ENCODE measurements around the gene CDC6. TPM values are rescaled to one million over a fixed set of nuclear protein-coding genes. Genes with fewer than 3 reads are reported as not detected.
"Not testable (repeated sequence)": the region's sequence is repeated elsewhere in the genome, so short reads cannot be mapped to it uniquely, and the experiment has no call there.

The CDC6 gene
- total RNA-seq, 1 donor from 2014 or later = 1.9 TPM

DNA sequence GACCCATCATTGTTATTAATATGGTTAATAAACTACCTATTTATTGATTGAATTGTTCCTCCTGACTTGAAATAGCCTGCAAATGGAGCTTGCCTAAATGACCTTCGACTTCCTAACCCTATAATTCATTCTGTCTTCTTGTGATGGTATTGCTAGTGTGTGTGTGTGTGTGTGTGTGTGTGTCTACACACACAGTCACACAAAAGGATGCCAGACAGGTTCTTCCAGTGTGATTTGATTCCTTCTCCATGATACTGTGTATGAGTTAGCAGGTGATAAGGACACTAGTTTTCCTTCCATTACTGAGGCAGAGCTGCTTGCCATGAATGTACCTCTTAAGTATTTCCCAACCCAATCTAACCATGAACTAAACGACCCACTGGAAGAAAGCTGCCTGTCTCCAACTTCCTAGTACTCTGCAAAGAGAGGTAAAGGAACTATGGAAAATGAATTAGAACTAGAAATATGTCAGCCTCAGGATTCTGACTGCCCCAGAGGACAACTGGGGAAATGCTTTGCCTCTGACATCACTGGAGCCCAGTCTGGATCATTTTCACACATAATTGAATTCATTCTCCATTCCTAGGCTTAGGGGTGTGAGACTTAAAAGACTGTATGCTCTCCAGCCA lies 3.5 kb upstream of the CDC6 start:
- ATAC-seq = no peak
- DNase-seq (ENCODE audit: missing footprints) = no peak
- intact Hi-C loops (cut with DNase I) = no loop called here

DNA sequence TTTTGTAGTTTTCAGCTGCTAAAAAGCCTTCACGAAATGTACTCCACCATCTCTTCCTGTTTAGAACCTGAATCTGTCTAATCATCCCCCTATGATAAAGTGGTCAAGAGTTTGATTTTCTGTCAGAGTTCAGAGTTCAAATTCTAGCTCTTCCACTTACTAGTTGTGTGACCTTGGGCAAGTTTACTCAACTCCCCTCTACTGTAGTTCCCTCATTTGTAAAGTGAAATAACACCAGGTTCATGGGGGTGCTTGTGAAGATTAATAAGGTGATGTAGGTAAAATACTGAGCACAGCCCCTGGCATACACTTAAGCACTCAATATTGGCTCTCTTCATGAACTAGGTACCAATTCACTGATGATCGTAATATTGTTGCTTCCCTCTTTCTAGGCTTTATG lies 1.2 kb upstream of the CDC6 start:
- no peak for ATAC-seq
- no peak for DNase-seq (ENCODE audit: missing footprints)
- intact Hi-C loops (cut with DNase I) = loop anchor here (5.0 kb wide), 2 partner anchors 69 to 274 kb away; partner anchors contain the start of gene WIPF2

- no peak for ATAC-seq
- no peak for DNase-seq (ENCODE audit: missing footprints)
- intact Hi-C loops (cut with DNase I) = loop anchor here (5.0 kb wide), 2 partner anchors 70 to 275 kb away; partner anchors contain the start of gene WIPF2
These were observed 553 bp upstream of the CDC6 start for GRCh38 chr17:40287159-40287493.

- intact Hi-C loops (cut with DNase I) = loop anchor here (5.0 kb wide), 1 partner anchor 88 kb away; no protein-coding TSS in a partner anchor
- ATAC-seq = no peak
- no peak for DNase-seq (ENCODE audit: missing footprints)
These were observed 3.1 kb downstream of the CDC6 start for GRCh38 chr17:40290629-40291280.

DNA sequence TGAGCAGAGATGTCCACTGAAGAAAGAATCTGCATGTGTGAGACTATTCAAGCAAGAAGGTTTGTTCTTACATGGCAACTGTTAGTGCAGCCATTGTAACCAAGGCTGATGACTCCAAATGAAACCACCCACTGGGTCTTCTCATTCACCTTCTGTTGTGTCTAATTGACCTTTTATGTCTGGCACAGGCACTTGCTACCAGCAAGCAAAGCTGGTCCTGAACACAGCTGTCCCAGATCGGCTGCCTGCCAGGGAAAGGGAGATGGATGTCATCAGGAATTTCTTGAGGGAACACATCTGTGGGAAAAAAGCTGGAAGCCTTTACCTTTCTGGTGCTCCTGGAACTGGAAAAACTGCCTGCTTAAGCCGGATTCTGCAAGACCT lies 3.6 kb downstream of the CDC6 start:
- peak; percentile 73 for DNase-seq (ENCODE audit: missing footprints)
- no peak for ATAC-seq
- intact Hi-C loops (cut with DNase I) = loop anchor here (5.0 kb wide), 1 partner anchor 89 kb away; no protein-coding TSS in a partner anchor

GRCh38 chr17:40293363-40293762 lies 5.7 kb downstream of the CDC6 start:
- intact Hi-C loops (cut with DNase I) = loop anchor here (5.0 kb wide), 1 partner anchor 91 kb away; no protein-coding TSS in a partner anchor
- ATAC-seq (peak; percentile 83), DNase-seq (ENCODE audit: missing footprints) (no peak)

DNA sequence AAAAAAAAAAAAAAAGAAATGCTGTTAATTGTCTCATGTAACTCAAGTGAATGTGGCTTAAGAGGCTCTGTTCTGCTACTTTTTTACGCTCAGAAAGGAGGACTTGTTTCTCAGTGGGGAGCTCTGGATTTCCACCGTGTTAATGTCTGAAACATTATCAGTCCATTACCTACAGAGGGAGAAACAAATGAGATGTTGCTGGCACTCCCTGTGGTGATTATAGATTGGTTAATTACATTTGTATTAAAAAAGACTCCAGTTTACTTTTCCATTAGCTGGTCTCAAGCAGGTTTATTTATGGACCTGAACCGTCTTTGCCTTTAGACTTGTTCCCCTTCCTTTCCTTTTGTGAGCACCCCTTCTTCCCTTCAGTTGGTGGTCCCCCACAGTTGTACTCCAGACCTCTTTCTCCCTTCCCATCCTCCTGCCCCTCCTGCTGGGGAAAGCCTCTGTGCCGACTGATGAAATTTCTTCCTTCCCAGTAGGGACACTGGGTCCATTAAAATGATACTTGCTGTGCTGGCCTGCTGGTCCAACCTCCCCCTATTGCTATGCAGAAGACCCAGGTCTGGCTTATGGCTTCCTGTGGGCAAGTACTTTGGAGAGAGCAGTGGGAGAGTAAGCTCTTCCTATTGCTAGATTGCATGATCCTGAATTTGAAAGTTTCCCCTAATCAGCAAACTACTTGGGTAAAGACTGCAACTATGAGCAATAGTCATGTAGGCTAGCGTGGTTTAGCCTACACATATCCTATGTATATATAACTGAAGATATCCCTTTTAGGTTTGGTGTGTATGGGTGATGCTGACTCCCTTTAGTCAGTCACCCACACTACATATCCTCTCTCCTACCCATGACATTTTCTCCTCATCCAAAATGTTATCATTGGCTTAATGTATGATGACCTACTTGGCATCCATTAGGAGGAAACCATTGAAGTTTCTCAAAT lies 8.1 kb downstream of the CDC6 start:
- no peak for DNase-seq (ENCODE audit: missing footprints)
- no peak for ATAC-seq
- intact Hi-C loops (cut with DNase I) = no loop called here

- intact Hi-C loops (cut with DNase I) = no loop called here
These were observed 9.8 kb downstream of the CDC6 start for GRCh38 chr17:40297511-40297910.

GRCh38 chr17:40298726-40299125 lies 11.0 kb downstream of the CDC6 start:
- no peak for ATAC-seq

More at GRCh38 chr17:40297511-40297910, 9.8 kb downstream of the CDC6 start:
- ATAC-seq (no peak), DNase-seq (ENCODE audit: missing footprints) (no peak)

DNA sequence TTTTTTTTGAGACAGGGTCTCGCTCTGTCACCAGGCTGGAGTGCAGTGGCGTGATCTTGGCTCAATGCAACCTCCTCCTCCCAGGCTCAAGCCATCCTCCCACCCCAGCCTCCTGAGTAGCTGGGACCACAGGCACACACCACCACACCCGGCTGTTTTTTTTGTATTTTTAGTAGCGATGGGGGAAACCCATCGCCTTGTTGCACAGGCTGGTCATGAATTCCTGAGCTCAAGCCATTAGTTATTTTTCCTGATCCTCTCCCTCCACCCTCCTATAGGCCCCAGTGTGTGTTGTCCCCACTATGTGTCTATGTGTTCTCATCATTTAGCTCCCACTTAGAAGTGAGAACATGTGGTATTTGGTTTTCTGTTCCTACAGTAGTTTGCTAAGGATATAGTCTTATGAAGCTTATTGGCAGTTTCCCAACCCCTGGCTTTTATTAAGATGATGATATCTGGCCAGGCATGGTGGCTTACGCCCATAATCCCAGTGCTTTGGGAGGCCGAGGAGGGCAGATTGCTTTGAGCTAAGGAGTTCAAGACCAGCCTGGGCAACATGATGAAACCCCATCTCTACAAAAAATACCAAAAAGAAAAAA lies 11.6 kb downstream of the CDC6 start:
- intact Hi-C loops (cut with DNase I); DNase-seq (ENCODE audit: missing footprints); ATAC-seq: not testable (repeated sequence)

More at GRCh38 chr17:40298726-40299125, 11.0 kb downstream of the CDC6 start:
- no peak for DNase-seq (ENCODE audit: missing footprints)
- intact Hi-C loops (cut with DNase I) = no loop called here

DNA sequence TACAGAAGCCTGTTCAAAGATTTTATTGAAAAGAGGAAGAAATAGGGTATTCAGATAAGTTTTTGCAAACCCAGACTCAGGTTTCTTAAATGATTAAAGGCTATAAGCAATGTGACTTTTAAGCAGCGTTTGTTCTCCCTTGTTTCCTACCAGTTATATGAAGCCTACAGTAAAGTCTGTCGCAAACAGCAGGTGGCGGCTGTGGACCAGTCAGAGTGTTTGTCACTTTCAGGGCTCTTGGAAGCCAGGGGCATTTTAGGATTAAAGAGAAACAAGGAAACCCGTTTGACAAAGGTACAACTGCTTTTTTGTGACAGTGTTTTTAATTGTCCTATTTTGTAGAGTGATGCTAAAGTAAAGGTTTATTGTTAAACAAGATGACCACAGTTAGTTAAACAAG lies 13.6 kb downstream of the CDC6 start:
- ATAC-seq (no peak), DNase-seq (ENCODE audit: missing footprints) (peak; percentile 48)
- intact Hi-C loops (cut with DNase I) = no loop called here

DNA sequence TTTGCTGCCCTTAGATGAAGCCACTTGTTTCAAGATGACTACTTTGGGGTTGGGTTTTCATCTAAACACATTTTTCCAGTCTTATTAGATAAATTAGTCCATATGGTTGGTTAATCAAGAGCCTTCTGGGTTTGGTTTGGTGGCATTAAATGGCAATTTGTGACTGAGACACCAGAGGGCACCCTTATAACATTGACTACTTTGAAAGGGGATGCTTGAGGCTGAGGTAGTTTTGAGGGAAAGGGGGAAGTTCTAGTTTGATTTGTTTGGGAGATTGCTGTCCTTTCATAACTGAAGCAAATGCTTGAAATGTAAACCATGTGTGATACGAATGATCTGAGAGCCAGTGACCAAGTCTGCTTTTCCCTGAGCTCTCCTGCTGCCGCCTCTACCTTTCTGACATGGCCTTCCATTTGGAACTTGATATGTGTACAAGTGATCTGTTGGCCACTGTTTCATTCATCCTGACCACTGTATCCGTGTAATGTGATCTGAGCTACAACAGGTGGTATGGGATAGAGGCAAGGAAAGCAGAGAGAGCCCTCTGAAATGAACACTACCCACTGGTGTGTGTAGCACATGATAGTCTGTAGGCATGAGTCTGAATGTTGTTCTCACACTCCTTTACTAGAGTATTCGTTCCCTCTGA lies 15.5 kb downstream of the CDC6 start:
- intact Hi-C loops (cut with DNase I) = loop anchor here (1.0 to 2.0 kb wide), 2 partner anchors 52 to 114 kb away; partner anchors contain the start of gene TOP2A
- ATAC-seq (peak; percentile 71), DNase-seq (ENCODE audit: missing footprints) (no peak)

DNA sequence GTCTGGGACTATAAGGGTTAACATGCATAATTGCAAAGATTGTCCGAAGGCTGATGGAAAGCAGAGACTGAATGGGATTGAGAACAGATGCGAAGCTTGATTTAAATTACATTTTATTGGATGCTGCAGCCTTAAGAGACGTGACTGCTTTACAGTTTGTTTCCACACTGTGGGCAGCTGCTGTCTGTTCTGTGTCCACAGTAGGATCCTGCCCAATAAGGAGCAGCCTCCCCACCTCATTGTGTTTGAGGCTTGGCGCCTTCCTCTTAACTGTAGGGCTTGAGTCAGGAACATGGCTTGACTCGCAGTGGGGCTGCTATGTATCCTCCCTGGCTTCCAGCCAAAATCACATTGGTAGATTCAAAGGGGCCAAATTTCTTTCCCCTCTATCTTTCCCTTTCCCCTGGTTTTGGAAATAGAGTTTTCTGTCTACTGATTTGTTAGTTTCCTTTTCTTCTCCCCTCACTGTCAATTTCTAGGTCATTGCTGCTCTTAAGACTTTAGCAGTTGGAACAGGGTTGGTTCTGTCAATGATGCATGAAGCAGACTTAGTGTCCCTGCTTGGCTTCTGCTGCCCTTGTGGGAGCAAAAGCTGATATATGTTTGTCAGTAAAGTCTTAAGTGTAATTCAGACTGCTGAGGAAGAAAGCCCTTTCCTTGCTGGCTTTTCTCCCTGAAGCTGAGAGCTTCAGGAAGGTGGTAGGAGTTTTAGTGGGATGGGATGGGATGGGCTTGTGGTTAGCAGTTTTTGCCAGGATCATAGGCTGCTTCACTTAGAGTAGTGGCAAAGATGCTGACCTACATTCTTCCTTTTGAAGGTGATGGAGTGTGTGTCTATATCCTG lies 16.3 kb downstream of the CDC6 start:
- intact Hi-C loops (cut with DNase I) = loop anchor here (1.0 to 2.0 kb wide), 2 partner anchors 51 to 113 kb away; partner anchors contain the start of gene TOP2A
- ATAC-seq = peak; percentile 32
- peak; percentile 55 for DNase-seq (ENCODE audit: missing footprints)

DNA sequence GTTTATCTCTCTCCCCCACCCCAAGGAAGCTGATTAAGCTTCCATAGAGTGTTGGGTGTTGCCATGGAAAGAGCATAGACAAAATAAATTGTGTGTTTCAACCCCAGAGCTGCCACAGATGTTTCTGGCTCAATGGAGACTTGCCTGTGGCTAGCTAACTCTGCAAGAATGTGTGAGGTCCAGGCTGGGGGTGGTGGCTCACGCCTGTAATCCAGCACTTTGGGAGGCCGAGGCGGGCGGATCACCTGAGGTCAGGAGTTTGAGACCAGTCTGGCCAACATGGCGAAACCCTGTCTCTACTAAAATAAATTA lies 16.8 kb downstream of the CDC6 start:
- ATAC-seq; DNase-seq (ENCODE audit: missing footprints); intact Hi-C loops (cut with DNase I): not testable (repeated sequence)

- DNase-seq (ENCODE audit: missing footprints); ATAC-seq; intact Hi-C loops (cut with DNase I): not testable (repeated sequence)
These were observed 17.2 kb downstream of the CDC6 start for GRCh38 chr17:40304866-40305265.

GRCh38 chr17:40306395-40306794 lies 18.7 kb downstream of the CDC6 start:
- DNase-seq (ENCODE audit: missing footprints) = no peak
- intact Hi-C loops (cut with DNase I) = no loop called here
- ATAC-seq = no peak

GRCh38 chr17:40307001-40307730 lies 19.5 kb downstream of the CDC6 start:
- DNase-seq (ENCODE audit: missing footprints) (no peak), ATAC-seq (no peak)
- intact Hi-C loops (cut with DNase I) = no loop called here

Measured in Right ventricle myocardium inferior (tissue), 1 donor.